Vagina (tissue), 2 donors: ENCODE measurements around the gene SLC22A23.

Experiments used
- POLR2A ChIP-seq, 2 donors: fragments of 450-650 bp; IDR thresholded peaks; one replicate each; pipeline ENCODE4 v1.6.1; 2017; ENCODE audit warnings: antibody characterized with exemption in 2 of 2, mild to moderate bottlenecking in 2 of 2, moderate library complexity in 2 of 2
- POLR2AphosphoS5 ChIP-seq, 2 donors: sonication (generic); formaldehyde crosslinking; IDR thresholded peaks; one replicate each; pipeline ENCODE4 v1.9.0; 2017; ENCODE audit warnings: antibody characterized with exemption in 2 of 2, mild to moderate bottlenecking in 2 of 2, low read depth in 1 of 2; ENCODE audit not compliant: insufficient read depth in 1 of 2
- TF ChIP-seq, protein P1 (sequence below), 3 experiments: fragments of 450-650 bp in 2 of 3; fragments of 200-600 bp in 1 of 3; sonication (generic) in 1 of 3; IDR thresholded peaks; one replicate each; pipeline ENCODE4 v1.5.1; 2017 to 2019; ENCODE audit warnings: antibody characterized with exemption in 3 of 3, mild to moderate bottlenecking in 2 of 3, moderate library complexity in 2 of 3

- no peak for TF ChIP-seq POLR2A (IDR thresholded peaks at IDR 0.05)
- TF ChIP-seq, protein P1, sequence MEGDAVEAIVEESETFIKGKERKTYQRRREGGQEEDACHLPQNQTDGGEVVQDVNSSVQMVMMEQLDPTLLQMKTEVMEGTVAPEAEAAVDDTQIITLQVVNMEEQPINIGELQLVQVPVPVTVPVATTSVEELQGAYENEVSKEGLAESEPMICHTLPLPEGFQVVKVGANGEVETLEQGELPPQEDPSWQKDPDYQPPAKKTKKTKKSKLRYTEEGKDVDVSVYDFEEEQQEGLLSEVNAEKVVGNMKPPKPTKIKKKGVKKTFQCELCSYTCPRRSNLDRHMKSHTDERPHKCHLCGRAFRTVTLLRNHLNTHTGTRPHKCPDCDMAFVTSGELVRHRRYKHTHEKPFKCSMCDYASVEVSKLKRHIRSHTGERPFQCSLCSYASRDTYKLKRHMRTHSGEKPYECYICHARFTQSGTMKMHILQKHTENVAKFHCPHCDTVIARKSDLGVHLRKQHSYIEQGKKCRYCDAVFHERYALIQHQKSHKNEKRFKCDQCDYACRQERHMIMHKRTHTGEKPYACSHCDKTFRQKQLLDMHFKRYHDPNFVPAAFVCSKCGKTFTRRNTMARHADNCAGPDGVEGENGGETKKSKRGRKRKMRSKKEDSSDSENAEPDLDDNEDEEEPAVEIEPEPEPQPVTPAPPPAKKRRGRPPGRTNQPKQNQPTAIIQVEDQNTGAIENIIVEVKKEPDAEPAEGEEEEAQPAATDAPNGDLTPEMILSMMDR (IDR thresholded peaks at IDR 0.05) = no peak
- TF ChIP-seq POLR2AphosphoS5 (IDR thresholded peaks at IDR 0.05; ENCODE audit: insufficient read depth in 1 of 2, low read depth in 1 of 2) = no peak
Observed at GRCh38 chr6:3389390-3390167, 67.3 kb downstream of the SLC22A23 start.
